ENCODE measurements around the gene IGSF23. TPM values are rescaled to one million over a fixed set of nuclear protein-coding genes. Genes with fewer than 3 reads are reported as not detected.
A peak's percentile ranks its signal among the peaks of the same experiment; 100 is the strongest.

IGSF23 gene
- total and polyA plus RNA-seq, 2 of the 13 experiments (the other 11 are each of a cell fraction or from before 2014, with no cell fraction given): 2.3 to 8.8 TPM

DNA sequence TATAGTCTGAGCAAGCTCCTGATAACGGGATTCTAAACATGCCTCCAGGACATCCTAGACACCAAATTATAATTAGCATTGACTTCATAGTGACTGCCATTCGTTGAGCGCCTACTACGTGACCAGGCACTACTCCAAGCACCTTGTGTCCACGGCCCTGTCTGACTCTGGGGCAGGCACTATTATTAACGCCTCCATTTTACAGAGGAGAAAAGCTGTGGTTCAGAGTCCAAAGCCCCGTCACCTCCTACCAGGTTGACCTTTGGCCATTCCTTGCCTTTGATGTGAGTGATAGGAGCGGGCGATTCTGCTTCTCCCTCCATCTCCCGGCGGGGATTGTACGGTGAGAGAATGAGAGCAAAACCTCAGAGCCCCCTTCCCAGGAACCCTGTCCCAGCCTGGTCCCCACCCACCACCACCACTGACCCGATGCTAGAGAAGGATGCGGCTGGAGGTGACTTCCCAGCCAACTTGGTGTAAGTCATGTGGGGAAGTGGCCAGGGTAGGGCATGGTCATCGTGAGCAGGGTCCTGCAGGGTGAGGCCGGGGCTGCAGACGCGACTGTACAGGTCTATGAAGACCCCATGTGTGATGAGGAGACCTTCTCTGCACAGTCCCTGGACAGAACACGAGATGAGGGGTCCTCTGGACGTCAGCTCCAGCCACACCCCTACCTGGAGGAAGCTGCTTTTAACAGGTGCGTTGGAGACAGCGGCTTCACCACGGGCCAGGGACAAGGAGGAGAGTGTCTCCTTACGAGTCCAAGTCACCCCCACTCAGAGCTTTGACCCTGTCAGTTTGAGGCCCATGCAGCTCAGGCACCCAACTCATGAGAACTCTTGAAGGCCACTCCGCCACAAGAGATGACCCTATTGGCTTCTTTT, at the start of gene IGSF23 (continued):
- TF ChIP-seq, protein P1, sequence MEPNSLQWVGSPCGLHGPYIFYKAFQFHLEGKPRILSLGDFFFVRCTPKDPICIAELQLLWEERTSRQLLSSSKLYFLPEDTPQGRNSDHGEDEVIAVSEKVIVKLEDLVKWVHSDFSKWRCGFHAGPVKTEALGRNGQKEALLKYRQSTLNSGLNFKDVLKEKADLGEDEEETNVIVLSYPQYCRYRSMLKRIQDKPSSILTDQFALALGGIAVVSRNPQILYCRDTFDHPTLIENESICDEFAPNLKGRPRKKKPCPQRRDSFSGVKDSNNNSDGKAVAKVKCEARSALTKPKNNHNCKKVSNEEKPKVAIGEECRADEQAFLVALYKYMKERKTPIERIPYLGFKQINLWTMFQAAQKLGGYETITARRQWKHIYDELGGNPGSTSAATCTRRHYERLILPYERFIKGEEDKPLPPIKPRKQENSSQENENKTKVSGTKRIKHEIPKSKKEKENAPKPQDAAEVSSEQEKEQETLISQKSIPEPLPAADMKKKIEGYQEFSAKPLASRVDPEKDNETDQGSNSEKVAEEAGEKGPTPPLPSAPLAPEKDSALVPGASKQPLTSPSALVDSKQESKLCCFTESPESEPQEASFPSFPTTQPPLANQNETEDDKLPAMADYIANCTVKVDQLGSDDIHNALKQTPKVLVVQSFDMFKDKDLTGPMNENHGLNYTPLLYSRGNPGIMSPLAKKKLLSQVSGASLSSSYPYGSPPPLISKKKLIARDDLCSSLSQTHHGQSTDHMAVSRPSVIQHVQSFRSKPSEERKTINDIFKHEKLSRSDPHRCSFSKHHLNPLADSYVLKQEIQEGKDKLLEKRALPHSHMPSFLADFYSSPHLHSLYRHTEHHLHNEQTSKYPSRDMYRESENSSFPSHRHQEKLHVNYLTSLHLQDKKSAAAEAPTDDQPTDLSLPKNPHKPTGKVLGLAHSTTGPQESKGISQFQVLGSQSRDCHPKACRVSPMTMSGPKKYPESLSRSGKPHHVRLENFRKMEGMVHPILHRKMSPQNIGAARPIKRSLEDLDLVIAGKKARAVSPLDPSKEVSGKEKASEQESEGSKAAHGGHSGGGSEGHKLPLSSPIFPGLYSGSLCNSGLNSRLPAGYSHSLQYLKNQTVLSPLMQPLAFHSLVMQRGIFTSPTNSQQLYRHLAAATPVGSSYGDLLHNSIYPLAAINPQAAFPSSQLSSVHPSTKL (CRISPR knock-in tag; IDR thresholded peaks at IDR 0.05): peak; percentile 89
- TF ChIP-seq PBX3 (CRISPR knock-in tag; IDR thresholded peaks at IDR 0.05; ENCODE audit: borderline replicate concordance) (no peak), ZNF639 (CRISPR knock-in tag; conservative IDR thresholded peaks at IDR 0.05) (no peak), MEIS1 (CRISPR knock-in tag; IDR thresholded peaks at IDR 0.05; ENCODE audit: borderline replicate concordance) (peak; percentile 70), ZNF468 (CRISPR knock-in tag; IDR thresholded peaks at IDR 0.05) (no peak), CCAR2 (optimal IDR thresholded peaks at IDR 0.05; ENCODE audit: low read depth, low read length) (no peak), KLF9 (CRISPR knock-in tag; IDR thresholded peaks at IDR 0.05; ENCODE audit: low read depth) (no peak), ZNF251 (CRISPR knock-in tag; IDR thresholded peaks at IDR 0.05) (0 out of 2 replicates have a peak, but pooled peaks have one; percentile 29), POLR2A (IDR thresholded peaks at IDR 0.05; ENCODE audit: insufficient read depth in 1 of 2, low read depth in 2 of 2, low read length in 2 of 2) (peak; percentile 62 to 76), NFIB (CRISPR knock-in tag; IDR thresholded peaks at IDR 0.05; ENCODE audit: borderline replicate concordance) (no peak), PHF8 (CRISPR knock-in tag; IDR thresholded peaks at IDR 0.05) (no peak), NPAS2 (CRISPR knock-in tag; IDR thresholded peaks at IDR 0.05; ENCODE audit: borderline replicate concordance) (no peak), CHD2 (IDR thresholded peaks at IDR 0.05; ENCODE audit: low read depth, low read length) (no peak; the same call in 1 of the 2 replicates), ZNF205 (CRISPR knock-in tag; IDR thresholded peaks at IDR 0.05) (no peak), ZNF761 (CRISPR knock-in tag; conservative IDR thresholded peaks at IDR 0.05) (no peak), NRL (CRISPR knock-in tag; IDR thresholded peaks at IDR 0.05; ENCODE audit: borderline replicate concordance) (no peak), RFX5 (IDR thresholded peaks at IDR 0.05; ENCODE audit: low read depth, low read length) (no peak), ZNF3 (CRISPR knock-in tag; IDR thresholded peaks at IDR 0.05) (no peak), ZNF775 (CRISPR knock-in tag; IDR thresholded peaks at IDR 0.05; ENCODE audit: borderline replicate concordance) (peak; percentile 92; the same call in 1 of the 2 replicates), JDP2 (CRISPR knock-in tag; IDR thresholded peaks at IDR 0.05; ENCODE audit: borderline replicate concordance) (no peak), ZFP36 (IDR thresholded peaks at IDR 0.05; ENCODE audit: borderline replicate concordance, low read depth, low read length, partially characterized antibody) (no peak), ZNF709 (CRISPR knock-in tag; IDR thresholded peaks at IDR 0.05) (peak; percentile 64; the same call in 1 of the 2 replicates), ZKSCAN5 (CRISPR knock-in tag; IDR thresholded peaks at IDR 0.05) (peak; percentile 99), ZNF570 (CRISPR knock-in tag; IDR thresholded peaks at IDR 0.05; ENCODE audit: borderline replicate concordance) (0 out of 2 replicates have a peak, but pooled peaks have one; percentile 37), KDM3A (CRISPR knock-in tag; IDR thresholded peaks at IDR 0.05; ENCODE audit: low read depth) (no peak)
